Umbilical cord (tissue), 2 donors: ENCODE results near the gene EXD1. TPM values are rescaled to one million over a fixed set of nuclear protein-coding genes. Genes with fewer than 3 reads are reported as not detected.
"Not testable (repeated sequence)": the region's sequence is repeated elsewhere in the genome, so short reads cannot be mapped to it uniquely, and the experiment has no call there.

Experiments
- DNase-seq: peaks from one replicate; pipeline ENCODE4 v3.0.0-alpha.2; 2015; ENCODE audit warnings: low spot score
- total RNA-seq: library from RNA; depleted of rRNA; stranded (reverse); fragments of >200 nt; gene quantifications from one replicate; pipeline ENCODE4 v1.2.3, GENCODE V29; 2014; ENCODE audit warnings: low replicate concordance; ENCODE audit not compliant: insufficient read depth

Gene EXD1
- total RNA-seq, 1 donor from 2014 or later, result 1.4 TPM

DNA sequence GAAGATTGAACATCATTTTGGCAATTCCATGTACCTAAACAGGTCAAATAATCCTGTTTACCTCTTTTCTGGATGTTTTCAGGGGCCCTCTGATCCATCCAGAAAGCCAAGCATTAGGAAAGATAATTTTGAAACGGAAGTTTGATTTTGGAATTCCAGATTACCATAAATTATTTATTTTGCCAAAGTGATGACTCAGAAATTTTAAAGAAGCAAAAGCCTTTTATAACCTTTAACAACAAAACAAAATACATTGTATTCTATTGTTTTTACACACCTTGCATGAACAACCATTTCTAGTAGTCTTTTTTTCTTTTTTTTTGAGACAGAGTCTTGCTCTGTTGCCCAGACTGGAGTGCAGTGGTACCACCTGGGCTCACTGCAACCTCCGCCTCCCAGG is 82.5 kb downstream of the EXD1 start:
- no peak for DNase-seq

DNA sequence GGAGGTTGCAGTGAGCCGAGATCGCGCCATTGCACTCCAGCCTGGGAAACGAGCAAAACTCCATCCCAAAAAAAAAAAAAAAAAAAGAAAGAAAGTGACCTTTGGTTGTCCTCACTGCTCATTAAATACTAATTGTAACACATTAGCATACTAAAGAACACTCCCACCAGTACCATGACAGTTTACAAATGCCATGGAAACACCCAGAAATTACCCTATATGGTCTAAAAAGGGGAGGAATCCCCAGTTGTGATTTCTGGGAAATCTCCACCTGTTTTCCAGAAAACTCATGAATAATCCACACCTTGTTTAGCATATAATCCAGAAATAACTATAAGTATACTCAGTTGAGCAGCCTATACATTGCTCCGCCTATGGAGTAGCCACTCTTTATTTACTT is 90.9 kb downstream of the EXD1 start:
- no peak for DNase-seq

DNA sequence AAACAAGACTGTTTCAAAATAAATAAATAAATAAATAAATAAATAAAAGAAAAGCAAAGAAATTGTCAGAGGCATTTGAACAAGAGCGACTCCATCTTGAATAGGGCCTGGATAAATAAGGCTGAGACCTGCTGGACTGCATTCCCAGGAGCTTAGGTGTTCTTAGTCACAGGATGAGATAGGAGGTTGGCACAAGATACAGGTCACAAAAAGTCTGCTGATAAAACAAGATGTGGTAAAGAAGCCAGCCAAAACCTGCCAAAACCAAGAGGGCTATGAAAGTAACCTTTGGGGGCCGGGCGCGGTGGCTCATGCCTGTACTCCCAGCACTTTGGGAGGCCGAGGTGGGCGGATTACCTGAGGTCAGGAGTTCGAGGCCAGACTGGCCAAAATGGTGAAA is 91.4 kb downstream of the EXD1 start:
- not testable (repeated sequence) for DNase-seq

DNA sequence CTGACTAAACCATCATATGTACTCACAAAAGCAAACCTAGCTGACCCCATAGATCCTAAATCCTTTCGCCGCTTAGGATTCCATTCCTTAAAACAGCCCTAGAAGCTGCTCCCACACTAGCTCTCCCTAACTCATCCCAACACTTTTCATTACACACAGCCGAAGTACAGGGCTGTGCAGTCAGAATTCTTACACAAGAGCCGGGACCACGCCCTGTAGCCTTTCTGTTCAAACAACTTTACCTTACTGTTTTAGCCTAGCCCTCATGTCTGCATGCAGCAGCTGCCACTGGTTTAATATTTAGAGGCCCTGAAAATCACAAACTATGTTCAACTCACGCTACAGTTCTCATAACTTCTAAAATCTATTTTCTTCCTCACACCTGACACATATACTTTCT is 95.0 kb downstream of the EXD1 start:
- DNase-seq, result not testable (repeated sequence)

DNA sequence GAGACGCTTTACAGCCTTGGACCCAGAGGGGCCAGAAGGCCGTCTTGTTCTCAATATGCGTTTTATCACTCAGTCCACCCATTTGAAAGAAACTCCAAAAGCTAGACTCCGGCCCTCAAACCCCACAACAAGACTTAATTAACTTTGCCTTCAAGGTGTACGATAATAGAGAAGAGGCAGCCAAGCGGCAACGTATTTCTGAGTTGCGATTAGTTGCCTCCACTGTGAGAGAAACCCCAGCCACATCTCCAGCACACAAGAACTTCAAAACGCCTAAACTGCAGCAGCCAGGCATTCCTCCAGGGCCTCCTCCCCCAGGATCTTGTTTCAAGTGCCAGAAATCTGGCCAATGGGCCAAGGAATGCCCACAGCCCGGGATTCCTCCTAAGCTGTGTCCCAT is 97.1 kb downstream of the EXD1 start:
- DNase-seq, result no peak

Other genes starting within 250 kb of the EXD1 start
- gene INO80, start 114.5 kb downstream of the EXD1 start, total RNA-seq, result 16.9 TPM
- gene CHP1, start 511 bp upstream of the EXD1 start, total RNA-seq, result 71.7 TPM
- gene OIP5, start 101.8 kb upstream of the EXD1 start, total RNA-seq, result 1.4 TPM
- gene NUSAP1, start 102.1 kb upstream of the EXD1 start, total RNA-seq, result 15.9 TPM
- gene NDUFAF1, start 171.7 kb upstream of the EXD1 start, total RNA-seq, result 26.0 TPM
- gene RTF1, start 186.3 kb upstream of the EXD1 start, total RNA-seq, result 16.4 TPM